ENCODE results near the gene IFRD1. TPM values are rescaled to one million over a fixed set of nuclear protein-coding genes. Genes with fewer than 3 reads are reported as not detected.

The IFRD1 gene
- total RNA-seq, 1 donor from 2014 or later, result 18.0 TPM

DNA sequence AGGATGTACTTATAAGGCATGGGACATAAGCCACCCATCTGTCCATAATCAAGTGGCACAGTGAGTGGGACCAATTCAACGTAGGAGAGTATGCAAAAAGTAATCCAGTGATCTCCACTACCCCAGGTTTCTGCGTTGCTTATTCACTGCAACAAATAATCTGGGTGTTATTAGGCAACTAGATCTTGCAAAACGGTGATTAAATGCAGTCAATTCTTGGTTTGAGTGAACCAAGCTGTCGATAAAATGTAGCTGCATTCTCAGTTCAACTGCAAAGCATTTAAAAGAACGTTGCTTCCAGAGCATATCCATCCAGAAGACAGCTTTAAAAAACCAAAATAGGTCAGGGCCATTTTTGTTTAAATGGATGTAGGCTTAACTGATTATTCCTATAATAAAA, 35.5 kb downstream of the IFRD1 start:
- no peak overlapping the region for H3K4me3 ChIP-seq (ENCODE audit: low read depth, low read length)
- TF ChIP-seq, protein P1, sequence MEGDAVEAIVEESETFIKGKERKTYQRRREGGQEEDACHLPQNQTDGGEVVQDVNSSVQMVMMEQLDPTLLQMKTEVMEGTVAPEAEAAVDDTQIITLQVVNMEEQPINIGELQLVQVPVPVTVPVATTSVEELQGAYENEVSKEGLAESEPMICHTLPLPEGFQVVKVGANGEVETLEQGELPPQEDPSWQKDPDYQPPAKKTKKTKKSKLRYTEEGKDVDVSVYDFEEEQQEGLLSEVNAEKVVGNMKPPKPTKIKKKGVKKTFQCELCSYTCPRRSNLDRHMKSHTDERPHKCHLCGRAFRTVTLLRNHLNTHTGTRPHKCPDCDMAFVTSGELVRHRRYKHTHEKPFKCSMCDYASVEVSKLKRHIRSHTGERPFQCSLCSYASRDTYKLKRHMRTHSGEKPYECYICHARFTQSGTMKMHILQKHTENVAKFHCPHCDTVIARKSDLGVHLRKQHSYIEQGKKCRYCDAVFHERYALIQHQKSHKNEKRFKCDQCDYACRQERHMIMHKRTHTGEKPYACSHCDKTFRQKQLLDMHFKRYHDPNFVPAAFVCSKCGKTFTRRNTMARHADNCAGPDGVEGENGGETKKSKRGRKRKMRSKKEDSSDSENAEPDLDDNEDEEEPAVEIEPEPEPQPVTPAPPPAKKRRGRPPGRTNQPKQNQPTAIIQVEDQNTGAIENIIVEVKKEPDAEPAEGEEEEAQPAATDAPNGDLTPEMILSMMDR (conservative IDR thresholded peaks at IDR 0.05; ENCODE audit: low read depth, low read length), result no peak
- no peak for DNase-seq (ENCODE audit: low read depth)

DNA sequence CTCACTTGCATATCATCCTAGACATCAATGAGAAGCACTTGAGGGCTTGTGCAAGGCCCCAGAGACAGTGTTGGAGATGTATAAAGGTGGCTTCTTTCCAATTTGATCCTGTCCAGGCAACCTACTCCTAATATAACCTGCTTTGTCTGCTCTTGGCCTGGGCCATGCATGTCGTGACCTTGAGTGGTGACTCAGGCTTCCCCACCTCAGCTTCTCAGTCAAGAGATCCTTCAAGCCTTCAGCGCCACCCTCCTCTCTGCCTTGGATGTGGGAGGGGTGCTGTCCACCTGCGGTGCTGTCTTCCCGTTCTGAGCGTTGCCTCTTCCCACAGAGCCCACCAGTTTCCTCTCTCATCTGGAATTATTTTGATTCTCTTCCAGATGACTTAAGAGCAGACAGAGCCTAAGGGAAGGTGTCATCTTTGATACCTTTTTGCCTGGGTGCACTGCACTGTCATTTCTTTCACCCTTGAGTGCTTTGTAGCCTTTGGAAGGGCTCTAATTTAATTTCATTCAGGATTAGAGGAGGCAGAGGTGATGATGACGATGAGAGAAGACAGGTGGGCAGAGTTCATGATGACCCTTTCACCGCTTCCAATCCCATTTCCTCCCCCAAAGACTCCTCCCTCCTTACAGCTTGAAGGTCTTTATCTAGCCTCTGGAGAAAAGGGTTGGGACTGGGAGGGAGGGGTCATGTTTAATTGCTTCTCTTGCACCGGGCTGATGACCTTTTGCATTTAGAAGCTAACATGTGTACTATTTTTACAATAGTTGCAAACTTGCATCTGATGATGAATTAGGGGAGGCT, 37.4 kb downstream of the IFRD1 start:
- TF ChIP-seq, protein P1 (conservative IDR thresholded peaks at IDR 0.05; ENCODE audit: low read depth, low read length), result no peak
- no peak for DNase-seq (ENCODE audit: low read depth)
- H3K4me3 ChIP-seq (ENCODE audit: low read depth, low read length), result no peak overlapping the region

DNA sequence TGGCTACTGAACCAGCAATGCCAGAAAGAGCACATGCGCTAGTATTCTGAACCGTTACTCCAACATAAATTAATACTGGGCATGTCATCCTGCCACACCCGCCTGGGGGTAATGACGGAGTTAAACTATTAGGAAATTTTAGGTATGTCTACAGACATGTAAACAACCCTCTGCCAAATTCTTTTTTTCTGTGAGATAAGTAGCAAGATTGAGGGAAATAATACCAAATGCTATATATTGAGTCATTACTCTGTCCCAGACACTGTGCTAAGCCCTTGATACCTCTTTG, 37.9 kb downstream of the IFRD1 start:
- no peak for DNase-seq (ENCODE audit: low read depth)
- TF ChIP-seq, protein P1 (conservative IDR thresholded peaks at IDR 0.05; ENCODE audit: low read depth, low read length), result no peak
- no peak overlapping the region for H3K4me3 ChIP-seq (ENCODE audit: low read depth, low read length)

DNA sequence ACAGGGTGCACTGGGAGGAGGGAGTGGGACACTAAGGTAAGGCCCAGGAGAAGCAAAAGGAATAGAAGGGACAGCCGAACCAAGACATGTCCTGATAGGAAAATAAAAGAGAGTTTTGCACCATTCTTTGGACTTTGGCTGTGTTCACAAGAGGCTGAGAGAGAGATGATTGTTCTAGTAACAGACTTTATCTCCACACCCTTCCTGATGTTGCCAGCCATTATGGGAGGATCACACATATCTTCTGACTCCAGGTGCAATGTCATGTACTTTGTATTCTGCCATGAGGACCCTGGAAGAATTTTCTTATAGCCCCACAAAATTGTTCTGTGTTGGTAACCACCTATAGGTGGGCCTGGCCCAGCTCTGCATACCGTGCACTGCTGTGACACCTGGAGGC, 41.9 kb downstream of the IFRD1 start:
- TF ChIP-seq, protein P1 (conservative IDR thresholded peaks at IDR 0.05; ENCODE audit: low read depth, low read length), result no peak
- no peak overlapping the region for H3K4me3 ChIP-seq (ENCODE audit: low read depth, low read length)
- no peak for DNase-seq (ENCODE audit: low read depth)

DNA sequence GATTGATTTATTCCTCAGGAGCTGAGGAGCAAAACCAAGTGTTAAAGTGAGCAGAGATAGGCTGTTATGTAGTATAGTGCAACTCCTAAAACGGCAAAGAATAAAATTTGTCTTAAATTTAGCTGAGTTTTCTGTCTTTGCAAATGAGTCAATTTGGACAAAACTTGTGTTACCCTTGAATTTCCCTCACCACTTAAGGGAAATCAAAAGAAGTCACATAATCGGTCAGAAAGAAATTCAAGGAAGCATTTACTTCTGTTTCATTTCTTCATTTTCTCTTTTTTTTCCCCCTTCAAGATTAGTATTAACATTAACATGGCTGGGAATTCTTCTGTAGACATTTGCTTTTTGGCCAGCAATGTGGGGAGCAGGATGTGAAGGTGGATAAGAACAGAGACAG, 44.4 kb downstream of the IFRD1 start:
- DNase-seq (ENCODE audit: low read depth), result no peak
- TF ChIP-seq, protein P1 (conservative IDR thresholded peaks at IDR 0.05; ENCODE audit: low read depth, low read length), result no peak
- H3K4me3 ChIP-seq (ENCODE audit: low read depth, low read length), result no peak overlapping the region

DNA sequence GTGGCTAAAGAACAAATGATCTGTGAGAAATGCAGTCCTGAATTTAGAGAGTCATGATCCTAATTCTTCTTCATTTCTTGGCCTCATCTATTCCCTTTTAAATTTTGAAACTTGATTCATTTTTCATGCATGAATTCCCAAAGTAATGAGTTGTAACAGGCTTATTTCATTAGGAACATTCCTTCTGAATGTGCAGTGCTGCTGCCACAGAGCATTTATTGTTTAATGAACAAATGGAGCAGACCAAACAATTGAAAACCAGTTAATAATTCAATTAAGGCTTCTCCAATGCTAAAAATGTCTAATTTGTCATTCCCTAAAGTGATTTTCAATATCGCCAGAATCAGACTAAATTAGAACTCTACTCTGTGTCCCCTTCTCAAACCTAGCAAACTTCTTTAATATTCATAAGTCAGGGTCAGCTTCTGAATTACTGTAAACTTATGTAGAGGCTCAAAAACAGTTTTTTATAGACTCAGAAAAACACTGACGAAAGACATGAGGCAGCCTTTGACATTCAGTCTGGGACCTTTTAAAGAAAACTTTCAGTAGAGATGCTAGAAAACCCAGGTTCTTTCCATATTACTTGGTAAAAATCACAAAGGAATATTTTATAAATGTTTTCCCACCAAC, 45.0 kb downstream of the IFRD1 start:
- no peak overlapping the region for H3K4me3 ChIP-seq (ENCODE audit: low read depth, low read length)
- no peak for DNase-seq (ENCODE audit: low read depth)
- TF ChIP-seq, protein P1 (conservative IDR thresholded peaks at IDR 0.05; ENCODE audit: low read depth, low read length), result no peak
